Measurements from ENCODE around the gene ZNF189.

ZNF189 gene

GRCh38 chr9:101450931-101451330 lies 52.3 kb downstream of the ZNF189 start:
- Histone ChIP-seq H3K27ac (ENCODE audit: low read length) (no peak overlapping the region), H3K27me3 (replicated peaks; ENCODE audit: insufficient read depth, low read length) (no peaks in the 10 kb centered on the region), H3K9me3 (replicated peaks; ENCODE audit: insufficient read depth, low read length) (no peaks in the 10 kb centered on the region), H2AFZ (ENCODE audit: low read length) (no peak overlapping the region), H4K20me1 (ENCODE audit: insufficient read depth, low read length) (no peaks in the 10 kb centered on the region), H3K36me3 (replicated peaks; ENCODE audit: insufficient read depth, low read length) (no peaks in the 10 kb centered on the region), H3K9me2 (replicated peaks; ENCODE audit: insufficient read depth, low read length) (no peaks in the 10 kb centered on the region), H3K9ac (ENCODE audit: low read length) (no peak overlapping the region), H3K4me2 (ENCODE audit: low read depth, low read length) (no peak overlapping the region), H3K4me1 (ENCODE audit: low read length) (peaks cover 4% of the 10 kb centered on the region), H3K79me2 (ENCODE audit: low read length) (no peaks in the 10 kb centered on the region), H3F3A (ENCODE audit: insufficient read depth, low read length) (no peaks in the 10 kb centered on the region), H3K4me3 (ENCODE audit: low read length) (no peak overlapping the region)
- no peak for DNase-seq
- TF ChIP-seq CTCF (IDR thresholded peaks at IDR 0.05; ENCODE audit: low read length) (no peak), EZH2 (optimal IDR thresholded peaks at IDR 0.05; ENCODE audit: low read depth, low read length) (no peak), EZH2phosphoT487 (IDR thresholded peaks at IDR 0.05; ENCODE audit: low read length) (no peak)

GRCh38 chr9:101451498-101451897 lies 52.8 kb downstream of the ZNF189 start:
- TF ChIP-seq EZH2 (optimal IDR thresholded peaks at IDR 0.05; ENCODE audit: low read depth, low read length) (no peak), CTCF (IDR thresholded peaks at IDR 0.05; ENCODE audit: low read length) (no peak), EZH2phosphoT487 (IDR thresholded peaks at IDR 0.05; ENCODE audit: low read length) (no peak)

GRCh38 chr9:101453776-101454570 lies 55.3 kb downstream of the ZNF189 start:
- Histone ChIP-seq H3K36me3 (replicated peaks; ENCODE audit: insufficient read depth, low read length) (no peaks in the 10 kb centered on the region), H3K79me2 (ENCODE audit: low read length) (no peaks in the 10 kb centered on the region), H3K27me3 (replicated peaks; ENCODE audit: insufficient read depth, low read length) (no peaks in the 10 kb centered on the region), H4K20me1 (ENCODE audit: insufficient read depth, low read length) (no peaks in the 10 kb centered on the region), H3F3A (ENCODE audit: insufficient read depth, low read length) (no peaks in the 10 kb centered on the region), H3K9ac (ENCODE audit: low read length) (no peak overlapping the region), H3K9me2 (replicated peaks; ENCODE audit: insufficient read depth, low read length) (no peaks in the 10 kb centered on the region), H3K4me1 (ENCODE audit: low read length) (peaks cover 4% of the 10 kb centered on the region), H3K4me3 (ENCODE audit: low read length) (no peak overlapping the region), H3K27ac (ENCODE audit: low read length) (no peak overlapping the region), H3K4me2 (ENCODE audit: low read depth, low read length) (no peak overlapping the region), H3K9me3 (replicated peaks; ENCODE audit: insufficient read depth, low read length) (no peaks in the 10 kb centered on the region), H2AFZ (ENCODE audit: low read length) (no peak overlapping the region)
- TF ChIP-seq EZH2phosphoT487 (IDR thresholded peaks at IDR 0.05; ENCODE audit: low read length) (no peak), EZH2 (optimal IDR thresholded peaks at IDR 0.05; ENCODE audit: low read depth, low read length) (no peak), CTCF (IDR thresholded peaks at IDR 0.05; ENCODE audit: low read length) (no peak)
- DNase-seq = no peak

More at GRCh38 chr9:101451498-101451897, 52.8 kb downstream of the ZNF189 start:
- H3K27me3 ChIP-seq (replicated peaks; ENCODE audit: insufficient read depth, low read length) = no peaks in the 10 kb centered on the region
- H2AFZ ChIP-seq (ENCODE audit: low read length) = no peak overlapping the region
- no peak overlapping the region for H3K27ac ChIP-seq (ENCODE audit: low read length)
- no peaks in the 10 kb centered on the region for H3K79me2 ChIP-seq (ENCODE audit: low read length)
- H4K20me1 ChIP-seq (ENCODE audit: insufficient read depth, low read length) = no peaks in the 10 kb centered on the region
- H3K4me1 ChIP-seq (ENCODE audit: low read length) = peaks cover 4% of the 10 kb centered on the region
- no peaks in the 10 kb centered on the region for H3F3A ChIP-seq (ENCODE audit: insufficient read depth, low read length)
- H3K4me3 ChIP-seq (ENCODE audit: low read length) = no peak overlapping the region
- no peaks in the 10 kb centered on the region for H3K9me2 ChIP-seq (replicated peaks; ENCODE audit: insufficient read depth, low read length)
- H3K36me3 ChIP-seq (replicated peaks; ENCODE audit: insufficient read depth, low read length) = no peaks in the 10 kb centered on the region
- H3K9ac ChIP-seq (ENCODE audit: low read length) = no peak overlapping the region
- no peak overlapping the region for H3K4me2 ChIP-seq (ENCODE audit: low read depth, low read length)
- no peaks in the 10 kb centered on the region for H3K9me3 ChIP-seq (replicated peaks; ENCODE audit: insufficient read depth, low read length)
- no peak for DNase-seq

All from MM.1S (cell line).